Adrenal gland (tissue), 5 donors: ENCODE results near the gene CUL2.

Experiments
- POLR2A ChIP-seq, 2 donors: fragments of 450-650 bp; IDR thresholded peaks; one replicate each; pipeline ENCODE4 v1.6.1; 2017; ENCODE audit warnings: antibody characterized with exemption in 2 of 2, mild to moderate bottlenecking in 2 of 2, moderate library complexity in 1 of 2
- TF ChIP-seq, protein P1 (sequence below), 6 experiments: fragments of 450-650 bp in 4 of 6; fragments of 200-600 bp in 2 of 6; sonication (generic) in 1 of 6; IDR thresholded peaks; 1 replicate in 5 of 6; 2 replicates in 1 of 6; pipeline versions ENCODE4 v1.5.1 to v1.8.0; 2016 to 2021; ENCODE audit warnings: antibody characterized with exemption in 6 of 6, mild to moderate bottlenecking in 2 of 6, moderate library complexity in 1 of 6
- donor health status: DM: no; HTN: no; CAD: no.

DNA sequence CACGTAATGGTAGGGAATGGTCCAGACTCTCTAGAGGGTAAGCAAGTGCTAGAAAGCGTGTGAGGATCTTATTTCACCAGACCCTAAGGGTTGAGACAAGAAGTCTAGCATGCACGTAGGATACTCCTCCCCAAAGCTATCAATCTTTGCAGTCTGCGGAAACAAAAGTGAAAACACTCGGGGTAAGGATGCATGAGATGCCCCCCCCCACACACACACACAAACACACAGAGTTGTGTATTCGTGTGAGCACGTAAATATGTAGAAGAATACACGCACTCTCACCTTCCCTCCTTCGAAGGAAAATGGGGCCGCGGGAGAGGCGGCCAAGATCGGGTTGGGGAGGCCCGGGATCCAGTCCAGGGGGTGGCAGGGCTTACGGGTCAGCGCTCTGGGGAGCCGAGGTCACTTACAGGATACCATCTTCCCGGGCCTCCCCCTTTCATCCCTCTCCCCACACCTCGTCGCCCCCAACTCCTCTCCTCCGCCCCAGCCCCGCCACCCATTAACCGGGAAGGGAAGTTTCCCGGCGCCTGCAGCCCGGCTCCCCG lies 455 bp downstream of the CUL2 start:
- TF ChIP-seq, protein P1, sequence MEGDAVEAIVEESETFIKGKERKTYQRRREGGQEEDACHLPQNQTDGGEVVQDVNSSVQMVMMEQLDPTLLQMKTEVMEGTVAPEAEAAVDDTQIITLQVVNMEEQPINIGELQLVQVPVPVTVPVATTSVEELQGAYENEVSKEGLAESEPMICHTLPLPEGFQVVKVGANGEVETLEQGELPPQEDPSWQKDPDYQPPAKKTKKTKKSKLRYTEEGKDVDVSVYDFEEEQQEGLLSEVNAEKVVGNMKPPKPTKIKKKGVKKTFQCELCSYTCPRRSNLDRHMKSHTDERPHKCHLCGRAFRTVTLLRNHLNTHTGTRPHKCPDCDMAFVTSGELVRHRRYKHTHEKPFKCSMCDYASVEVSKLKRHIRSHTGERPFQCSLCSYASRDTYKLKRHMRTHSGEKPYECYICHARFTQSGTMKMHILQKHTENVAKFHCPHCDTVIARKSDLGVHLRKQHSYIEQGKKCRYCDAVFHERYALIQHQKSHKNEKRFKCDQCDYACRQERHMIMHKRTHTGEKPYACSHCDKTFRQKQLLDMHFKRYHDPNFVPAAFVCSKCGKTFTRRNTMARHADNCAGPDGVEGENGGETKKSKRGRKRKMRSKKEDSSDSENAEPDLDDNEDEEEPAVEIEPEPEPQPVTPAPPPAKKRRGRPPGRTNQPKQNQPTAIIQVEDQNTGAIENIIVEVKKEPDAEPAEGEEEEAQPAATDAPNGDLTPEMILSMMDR (IDR thresholded peaks at IDR 0.05) = no peak
- no peak for TF ChIP-seq POLR2A (IDR thresholded peaks at IDR 0.05)
